OCI-LY1 (cell line): ENCODE measurements around the gene TSKU.

Source experiments
- EZH2 ChIP-seq: fragments of 200-600 bp; sonication (generic), shearing (Covaris generic); IDR thresholded peaks from 2 replicates; pipeline ENCODE4 v1.8.0; 2017; ENCODE audit warnings: borderline replicate concordance, mixed run types, mild to moderate bottlenecking, antibody characterized with exemption, low read length, moderate library complexity, mixed read lengths
- TF ChIP-seq, protein P1 (sequence below): fragments of 200-600 bp; sonication (generic), shearing (Covaris generic); IDR thresholded peaks from 2 replicates; pipeline ENCODE4 v1.5.1; 2017; ENCODE audit warnings: mild to moderate bottlenecking, antibody characterized with exemption, low read length, moderate library complexity, mixed read lengths

DNA sequence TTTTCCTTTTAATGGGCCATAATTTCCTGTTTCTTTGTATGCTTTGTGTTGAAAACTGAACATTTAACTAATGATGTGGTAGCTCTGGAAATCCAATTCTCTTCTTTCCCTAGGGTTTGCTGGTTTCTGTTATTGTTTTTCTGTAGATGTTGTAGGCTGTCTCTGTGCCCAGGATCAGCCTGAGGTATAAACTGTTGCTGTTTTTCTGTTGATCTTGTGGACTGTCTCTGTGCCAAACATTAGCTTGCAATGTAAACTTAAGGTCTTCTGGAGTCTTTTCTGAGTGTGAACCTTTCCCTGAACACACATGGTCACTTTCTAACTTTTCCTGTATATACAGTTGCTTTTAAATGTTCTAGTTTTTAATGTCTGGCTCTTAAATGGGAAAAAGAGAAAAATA lies 5.9 kb upstream of the TSKU start:
- TF ChIP-seq, protein P1, sequence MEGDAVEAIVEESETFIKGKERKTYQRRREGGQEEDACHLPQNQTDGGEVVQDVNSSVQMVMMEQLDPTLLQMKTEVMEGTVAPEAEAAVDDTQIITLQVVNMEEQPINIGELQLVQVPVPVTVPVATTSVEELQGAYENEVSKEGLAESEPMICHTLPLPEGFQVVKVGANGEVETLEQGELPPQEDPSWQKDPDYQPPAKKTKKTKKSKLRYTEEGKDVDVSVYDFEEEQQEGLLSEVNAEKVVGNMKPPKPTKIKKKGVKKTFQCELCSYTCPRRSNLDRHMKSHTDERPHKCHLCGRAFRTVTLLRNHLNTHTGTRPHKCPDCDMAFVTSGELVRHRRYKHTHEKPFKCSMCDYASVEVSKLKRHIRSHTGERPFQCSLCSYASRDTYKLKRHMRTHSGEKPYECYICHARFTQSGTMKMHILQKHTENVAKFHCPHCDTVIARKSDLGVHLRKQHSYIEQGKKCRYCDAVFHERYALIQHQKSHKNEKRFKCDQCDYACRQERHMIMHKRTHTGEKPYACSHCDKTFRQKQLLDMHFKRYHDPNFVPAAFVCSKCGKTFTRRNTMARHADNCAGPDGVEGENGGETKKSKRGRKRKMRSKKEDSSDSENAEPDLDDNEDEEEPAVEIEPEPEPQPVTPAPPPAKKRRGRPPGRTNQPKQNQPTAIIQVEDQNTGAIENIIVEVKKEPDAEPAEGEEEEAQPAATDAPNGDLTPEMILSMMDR: no peak
- TF ChIP-seq EZH2: no peak
